Heart left ventricle (tissue), 13 donors: ENCODE measurements around the gene CYP51A1.

Experiments
- CTCF ChIP-seq, 12 donors: fragments of 200-600 bp; sonication (generic) in 4 of 12; IDR thresholded peaks; one replicate each; pipeline versions ENCODE4 v1.5.0 to v1.8.0; 2018 to 2022; ENCODE audit warnings: antibody characterized with exemption in 12 of 12, mild to moderate bottlenecking in 5 of 12
- POLR2A ChIP-seq, 2 donors: fragments of 450-650 bp; IDR thresholded peaks; one replicate each; pipeline ENCODE4 v1.6.1; 2017; ENCODE audit warnings: antibody characterized with exemption in 2 of 2, mild to moderate bottlenecking in 2 of 2, moderate library complexity in 2 of 2
- donor health status: ischemic (EF 13 %, LVEDD 7.1; RV severe dilation, severe dysfunction).
- donor health status: DM: no; HTN: yes; CAD: no.
- donor health status: DM: no; HTN: no; CAD: no.
- donor health status: ischemic (EF 25% LVEDD 6.9; RV normal size, moderate dysfunction).
- donor health status: ischemic (EF 25% LVEDD 5.7; RV mildly dilated, moderate dysfunction).
- donor health status: ischemic (EF 35%, LVEDD 5.7; RV mildly dilated, moderate dysfunction).
- donor health status: nonischemic (EF 11% LVEDD 7.7; RV severe dilation, severe dysfunction).
- donor health status: DM: yes; HTN: yes; CAD: no.
- donor health status: PGD.
- donor health status: ischemic (EF 29% LVEDD 5.4; RV normal size, mild dysfunction).
- donor health status: nonischemic (EF 23%, LVEDD 6.1; RV moderate dilation, normal function).

DNA sequence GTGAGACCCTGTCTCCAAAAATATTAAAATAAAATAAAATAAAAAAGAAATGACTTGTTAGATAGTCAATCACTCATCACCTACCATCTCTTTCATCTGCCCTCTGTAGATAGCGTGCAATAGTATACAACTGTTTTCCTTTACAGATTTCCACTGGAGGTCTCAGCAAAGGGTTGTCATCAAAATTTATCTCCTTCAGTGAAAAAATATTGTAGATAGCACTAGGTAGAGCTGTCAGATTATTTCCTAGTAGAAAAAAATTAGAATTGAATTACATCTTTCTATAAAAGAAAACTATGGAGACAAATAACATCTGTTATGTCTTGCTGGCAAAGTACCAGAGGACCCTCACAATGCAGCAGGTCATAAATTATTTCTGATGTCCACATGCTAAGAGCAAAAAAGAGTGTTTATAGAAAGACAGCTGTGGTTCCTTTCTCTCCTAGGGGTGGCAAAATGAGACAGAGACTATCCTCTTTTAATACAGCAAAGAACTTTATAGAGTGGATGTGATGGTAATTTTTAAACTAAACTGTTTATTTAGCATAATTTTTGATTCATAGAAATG lies 16.3 kb upstream of the CYP51A1 start:
- no peak for TF ChIP-seq CTCF (IDR thresholded peaks at IDR 0.05)
- TF ChIP-seq POLR2A (IDR thresholded peaks at IDR 0.05) = no peak
